GM21526 (cell line): Measurements from ENCODE around the gene RIN1.

Source experiments
- ATAC-seq: cut with Tn5 transposase; IDR thresholded peaks from one replicate; pipeline ENCODE4 v1.9.1; 2021; ENCODE audit warnings: moderate library complexity; ENCODE audit not compliant: unreplicated experiment, low FRiP score

The RIN1 gene

DNA sequence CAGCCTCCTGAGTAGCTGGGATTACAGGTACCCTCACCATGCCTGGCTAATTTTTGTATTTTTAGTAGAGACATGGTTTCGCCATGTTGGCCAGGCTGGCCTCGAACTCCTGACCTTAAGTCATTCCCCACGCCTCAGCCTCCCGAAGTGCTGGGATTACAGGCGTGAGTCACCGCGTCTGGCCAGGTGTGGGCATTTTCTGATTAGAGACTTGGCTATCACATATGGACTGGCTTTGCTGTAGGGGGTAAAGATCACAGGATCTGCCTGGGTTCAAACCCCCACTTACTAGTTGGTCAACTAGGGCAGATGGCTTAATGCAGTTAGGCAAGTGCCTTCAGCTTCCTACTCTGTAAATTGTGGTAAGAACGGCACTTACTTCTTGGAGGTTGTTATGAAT is 25.9 kb downstream of the RIN1 start:
- ATAC-seq, result no peak

DNA sequence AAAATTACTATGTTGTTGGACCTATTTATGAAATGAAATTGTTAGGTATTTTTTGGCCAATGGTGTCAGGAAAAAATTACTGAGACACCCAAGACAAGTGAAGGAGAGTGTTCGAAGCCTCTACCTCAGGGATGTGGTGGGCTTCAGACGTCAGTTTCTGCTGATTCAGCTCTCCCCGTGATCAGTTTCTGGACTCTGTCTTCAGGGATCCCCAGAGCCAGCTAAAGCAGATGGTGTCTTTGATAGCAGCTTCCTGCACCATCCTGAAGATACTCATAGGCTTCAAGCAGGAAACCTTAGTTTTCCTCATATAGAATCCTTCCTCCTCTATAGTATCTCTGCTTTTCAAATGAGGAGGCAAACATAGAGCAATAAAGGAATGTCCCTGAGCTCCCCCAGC is 26.8 kb downstream of the RIN1 start:
- ATAC-seq, result no peak

DNA sequence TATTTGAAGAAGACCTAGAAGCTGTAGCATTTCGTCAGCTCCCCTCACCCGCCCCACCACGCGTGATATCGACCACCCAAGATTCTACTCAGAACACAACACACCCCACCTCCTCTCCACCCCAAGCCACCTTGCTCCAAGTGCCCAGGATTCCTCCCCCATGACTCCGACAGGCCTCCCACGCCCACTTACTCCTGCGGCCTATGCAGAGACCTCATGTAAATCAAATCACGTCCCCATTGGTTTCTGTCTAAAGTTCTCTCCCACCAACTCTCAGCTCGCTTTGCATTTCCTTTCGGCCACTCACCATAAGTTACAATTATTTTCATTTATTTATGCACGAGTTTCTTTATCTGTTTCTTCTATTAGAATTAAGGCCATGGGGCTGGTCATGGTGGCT is 33.6 kb downstream of the RIN1 start:
- no peak for ATAC-seq

DNA sequence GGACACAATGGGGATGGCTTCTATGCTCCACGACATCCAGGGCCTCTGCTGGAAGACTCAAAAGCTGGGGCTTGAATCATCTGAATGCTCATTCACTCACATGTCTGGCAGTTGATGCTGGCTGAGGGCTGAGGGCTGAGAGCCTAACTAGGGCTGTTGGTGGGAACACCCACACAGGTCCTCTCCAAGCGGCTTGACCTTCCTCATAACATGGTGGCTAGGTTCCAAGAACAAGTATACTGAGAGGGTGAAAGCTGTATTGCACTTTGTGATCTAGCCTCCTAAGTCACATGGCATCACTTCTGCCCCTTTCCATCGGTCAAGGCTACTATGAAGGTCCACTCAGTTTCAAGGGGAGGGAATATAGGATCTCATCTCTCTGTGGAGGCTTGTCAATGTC is 37.0 kb downstream of the RIN1 start:
- no peak for ATAC-seq

DNA sequence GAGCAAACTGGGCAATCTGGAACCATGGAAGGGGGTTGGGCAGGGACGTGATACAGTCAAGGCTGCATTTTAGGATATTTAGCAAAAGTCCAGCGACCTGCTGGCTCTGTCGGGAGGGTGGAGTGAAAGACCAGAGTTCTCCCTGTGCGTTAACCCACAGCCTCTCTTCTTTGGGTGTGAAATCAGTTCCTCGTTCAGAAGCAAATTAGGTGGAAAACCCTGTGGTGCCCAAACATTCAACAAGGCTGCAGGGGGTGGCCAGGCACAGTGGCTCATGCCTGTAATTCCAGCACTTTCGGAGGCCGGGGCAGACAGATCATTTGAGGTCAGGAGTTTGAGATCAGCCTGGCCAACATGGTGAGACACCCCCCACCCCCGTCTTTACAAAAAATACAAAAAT is 38.6 kb downstream of the RIN1 start:
- ATAC-seq, result no peak

DNA sequence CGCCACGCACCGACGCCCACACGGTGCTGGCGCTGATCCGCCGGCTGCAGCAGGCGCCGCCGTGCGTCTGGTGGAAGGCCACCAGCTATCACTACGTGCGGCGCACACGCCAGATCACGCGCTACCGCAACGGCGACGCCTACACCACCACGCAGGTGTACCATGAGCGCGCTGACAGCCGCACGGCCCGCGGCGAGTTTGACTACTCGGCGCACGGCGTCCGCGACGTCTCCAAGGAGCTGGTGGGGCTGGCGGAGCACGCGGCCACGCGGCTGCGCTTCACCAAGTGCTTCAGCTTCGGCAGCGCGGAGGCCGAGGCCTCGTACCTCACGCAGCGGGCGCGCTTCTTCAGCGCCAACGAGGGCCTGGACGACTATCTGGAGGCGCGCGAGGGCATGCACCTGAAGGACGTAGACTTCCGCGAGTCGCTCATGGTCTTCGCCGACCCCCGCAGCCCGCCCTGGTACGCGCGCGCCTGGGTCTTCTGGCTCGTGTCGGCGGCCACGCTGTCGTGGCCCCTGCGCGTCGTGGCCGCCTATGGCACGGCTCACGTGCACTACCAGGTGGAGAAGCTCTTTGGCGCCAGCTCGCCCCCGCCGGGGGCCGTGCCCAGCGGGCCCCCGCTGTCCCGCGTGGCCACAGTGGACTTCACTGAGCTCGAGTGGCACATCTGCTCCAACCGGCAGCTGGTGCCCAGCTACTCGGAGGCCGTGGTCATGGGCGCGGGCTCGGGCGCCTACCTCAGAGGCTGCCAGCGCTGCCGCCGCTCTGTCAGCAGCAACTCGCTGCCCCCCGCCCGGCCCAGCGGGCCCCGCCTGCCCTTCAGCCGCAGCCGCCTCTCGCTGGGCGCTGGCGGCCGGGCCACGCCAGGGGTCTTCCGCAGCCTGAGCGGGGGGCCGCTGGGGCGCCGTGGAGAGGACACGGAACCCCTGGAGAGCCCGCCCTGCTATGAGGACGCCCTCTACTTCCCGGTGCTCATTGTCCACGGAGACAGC is 41.3 kb downstream of the RIN1 start:
- ATAC-seq, result no peak

DNA sequence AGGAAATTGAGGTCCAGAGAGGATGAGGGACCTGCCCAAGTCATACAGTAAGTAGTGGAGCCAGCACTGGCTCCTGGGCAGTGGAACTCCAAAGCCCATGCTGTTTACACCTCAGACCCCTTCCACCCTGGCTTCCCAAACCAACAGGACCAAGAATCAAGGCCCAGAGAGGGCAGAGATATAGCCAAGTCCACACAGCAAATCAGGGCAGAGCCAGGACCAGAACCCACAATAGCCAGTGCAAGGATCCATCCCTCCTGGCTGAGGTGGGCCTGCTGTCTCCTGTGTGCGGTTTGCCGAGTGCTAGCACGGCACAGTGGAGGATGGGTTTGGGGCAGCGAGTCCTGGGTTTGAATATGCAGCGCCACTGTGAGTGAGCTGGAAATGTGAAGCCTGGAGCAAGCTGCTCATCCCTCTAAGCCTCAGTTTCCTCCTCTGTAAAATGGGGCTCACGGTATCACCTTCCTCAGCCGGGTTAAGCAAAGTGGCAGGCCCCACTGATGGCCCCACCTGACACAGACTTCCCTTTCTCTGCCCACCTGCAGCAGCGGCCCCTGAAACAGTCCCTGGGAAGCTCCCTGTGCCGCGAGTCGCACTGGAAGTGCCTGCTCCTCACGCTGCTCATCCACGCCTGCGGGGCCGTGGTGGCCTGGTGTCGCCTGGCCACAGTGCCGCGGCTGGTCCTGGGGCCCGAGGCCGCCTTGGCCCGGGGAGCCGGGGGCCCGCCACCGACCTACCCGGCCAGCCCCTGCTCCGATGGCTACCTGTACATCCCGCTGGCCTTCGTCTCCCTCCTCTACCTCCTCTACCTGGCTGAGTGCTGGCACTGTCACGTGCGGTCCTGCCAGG is 42.2 kb downstream of the RIN1 start:
- ATAC-seq, result no peak

DNA sequence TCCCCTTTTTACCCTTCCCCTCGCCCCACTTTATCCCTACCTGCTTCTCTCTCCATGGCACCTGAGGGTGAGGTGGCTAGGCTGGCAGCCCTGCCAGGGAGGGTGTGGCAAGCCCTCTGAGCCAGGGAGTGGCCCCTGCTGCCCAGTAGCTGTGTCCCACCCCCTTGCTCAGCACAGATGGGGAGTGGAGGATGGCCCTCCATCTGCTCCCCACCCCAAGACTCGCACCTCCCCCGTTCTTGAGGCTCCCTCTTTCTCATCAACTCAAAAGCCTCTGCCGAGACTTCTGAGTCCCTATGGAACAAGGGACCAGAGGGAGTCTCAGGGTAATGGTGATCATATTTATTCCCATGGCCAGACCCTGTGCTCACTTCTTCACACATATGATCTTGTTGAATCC is 42.9 kb downstream of the RIN1 start:
- no peak for ATAC-seq

DNA sequence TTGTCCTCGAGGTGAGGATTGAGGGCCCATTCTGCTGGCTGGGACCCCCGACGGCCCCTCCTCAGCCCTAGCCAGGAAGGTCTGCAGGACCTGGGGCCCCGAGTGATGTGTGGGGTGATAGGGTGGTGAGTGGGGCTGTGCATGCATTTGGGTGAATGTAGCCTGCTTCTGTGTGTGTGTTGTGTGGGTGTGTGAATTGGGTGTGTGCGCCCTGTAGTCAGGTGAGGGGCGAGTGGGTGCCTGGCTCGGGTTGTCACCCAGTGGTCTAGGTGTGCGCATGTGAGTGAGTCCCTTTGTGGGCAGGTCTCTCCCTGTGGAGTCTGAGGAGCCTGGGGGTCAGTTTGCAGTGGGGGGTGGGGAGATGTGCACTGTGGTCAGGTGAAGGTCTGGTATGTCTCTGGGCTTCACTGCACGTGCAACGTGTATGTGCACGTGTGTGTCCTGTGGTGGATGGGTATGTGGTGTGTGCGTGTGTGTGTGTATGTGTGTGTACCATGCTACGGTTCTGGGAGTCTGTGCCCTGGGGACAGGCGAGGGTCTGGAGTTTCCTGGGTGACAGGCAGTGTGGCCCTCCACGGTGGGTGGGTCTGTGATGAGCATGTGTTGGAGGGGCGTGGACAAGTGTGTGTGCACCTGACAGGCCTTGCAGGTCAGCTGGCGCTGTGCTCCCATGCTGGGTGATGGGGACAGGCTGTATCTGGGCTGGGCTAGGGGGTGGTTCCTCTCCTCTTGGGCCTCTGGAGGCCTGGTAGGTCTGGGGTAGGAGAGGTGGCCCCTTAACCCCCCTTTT is 43.5 kb downstream of the RIN1 start:
- no peak for ATAC-seq

DNA sequence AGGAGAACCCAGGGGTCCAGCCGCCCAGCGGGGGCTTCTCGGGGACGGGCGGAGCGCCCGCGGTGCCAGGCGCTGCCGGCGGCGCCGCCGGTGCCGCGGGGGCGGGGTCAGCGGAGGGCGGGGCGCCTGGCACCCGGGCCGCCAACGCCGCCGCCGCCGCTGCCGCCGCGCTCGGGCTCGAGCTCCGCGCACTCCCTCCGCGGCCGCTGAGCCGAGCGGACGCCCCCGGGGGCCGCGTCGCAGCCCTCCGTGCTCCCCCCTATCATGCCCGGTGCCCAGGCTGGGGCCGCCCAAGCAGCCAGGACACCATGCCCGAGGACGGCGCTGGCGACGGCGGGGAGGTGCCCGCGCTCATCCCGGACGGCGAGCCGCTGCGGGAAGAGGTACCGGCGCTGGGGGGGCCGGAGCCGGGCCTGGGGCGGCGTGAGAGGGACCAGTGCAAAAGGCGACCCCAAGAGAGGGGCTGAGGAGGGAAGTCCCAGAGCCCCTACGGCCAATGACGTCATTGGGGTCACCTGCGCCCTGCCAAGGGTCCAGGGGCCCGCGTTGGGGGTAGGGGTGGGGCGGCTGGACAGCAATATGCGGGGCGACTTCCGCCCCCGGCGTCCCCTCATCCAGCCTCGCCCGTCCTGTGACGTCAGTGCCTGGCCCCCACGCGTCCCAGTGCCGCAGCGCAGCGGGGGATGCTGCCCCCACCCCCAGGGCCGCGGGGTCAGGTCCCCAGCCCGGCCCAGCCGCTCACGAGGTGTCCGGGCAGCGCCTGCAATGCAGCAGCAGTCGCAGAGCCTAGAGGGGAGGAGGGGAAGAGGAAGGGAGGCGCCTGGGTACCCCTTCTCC is 44.3 kb downstream of the RIN1 start, which contains the start of gene TMEM151A:
Gene TMEM151A (plus strand): TSS at position 189 of the 837 bp plus-strand sequence. CDS start 120 bp downstream, at position 309.
- no peak for ATAC-seq

DNA sequence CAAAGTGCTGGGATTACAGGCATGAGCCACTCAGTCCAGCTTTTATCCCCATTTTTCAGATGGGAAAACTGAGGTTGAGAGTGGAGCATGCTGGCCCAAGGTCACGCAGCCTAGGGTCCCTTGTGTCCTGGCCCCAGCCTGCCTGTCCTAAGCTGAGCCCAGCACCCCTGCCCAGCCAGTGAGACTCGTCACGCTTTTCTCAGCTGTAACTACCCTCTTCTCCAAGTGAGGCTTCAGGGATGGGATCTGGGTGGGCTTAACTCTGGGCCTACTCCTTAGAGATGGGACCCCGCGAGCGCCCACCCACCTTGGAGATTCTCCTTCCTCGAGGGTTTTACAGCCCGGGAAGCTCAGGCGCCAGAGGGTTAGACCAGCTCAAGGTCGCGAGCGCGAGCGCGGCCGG is 44.9 kb downstream of the RIN1 start:
- ATAC-seq, result no peak

DNA sequence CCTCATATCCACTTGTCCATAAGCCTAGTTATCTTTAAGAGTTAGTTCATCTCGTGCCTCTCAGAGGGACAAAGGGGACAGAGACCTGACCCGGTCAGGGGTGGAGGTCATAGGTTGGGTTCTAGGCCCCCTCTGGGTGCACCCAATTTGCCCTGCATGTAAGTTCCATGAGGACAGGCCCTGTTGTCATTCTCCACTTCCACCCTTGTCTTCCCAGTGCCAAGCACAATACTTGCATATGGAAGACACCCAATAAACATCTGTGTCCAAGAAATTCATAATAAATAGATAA is 46.0 kb downstream of the RIN1 start:
- no peak for ATAC-seq

DNA sequence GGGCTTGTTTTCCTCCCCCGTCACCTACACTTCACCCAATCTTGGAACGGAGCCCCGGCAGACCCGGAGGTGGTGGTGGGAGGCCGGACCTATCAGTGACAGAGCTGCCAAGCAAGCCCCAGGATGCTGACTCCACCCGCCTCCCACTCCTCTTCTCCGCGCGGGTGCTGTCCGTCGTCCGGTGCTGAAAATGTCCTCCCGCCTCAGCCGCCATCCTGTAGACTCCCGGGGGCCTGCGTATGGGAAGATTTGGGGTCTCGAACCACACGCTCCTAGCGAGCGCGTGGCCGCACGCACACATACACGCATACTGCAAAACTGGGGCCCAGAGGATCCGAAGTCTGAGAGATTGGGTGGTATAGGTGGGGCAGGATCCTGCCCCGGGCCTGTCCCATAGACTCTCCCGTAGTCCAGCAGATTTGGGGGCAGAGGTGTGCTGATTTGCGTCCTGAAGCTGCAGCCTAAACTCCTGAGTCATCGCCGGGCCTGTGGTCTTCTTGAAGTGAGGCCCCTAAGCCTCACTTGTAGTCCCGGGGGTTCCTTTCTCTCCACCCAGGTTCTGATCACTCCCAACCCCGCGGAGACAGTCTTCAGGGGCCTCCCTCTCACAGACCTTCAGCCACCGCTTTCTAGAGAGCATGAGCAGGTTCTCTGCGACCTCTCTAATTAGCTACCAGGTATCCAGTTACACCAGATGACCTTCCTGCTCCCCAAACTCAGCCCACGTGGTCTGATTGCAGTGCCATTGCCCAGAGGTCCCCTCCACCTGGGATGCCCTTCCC is 46.5 kb downstream of the RIN1 start:
- ATAC-seq, result peak; percentile 23

DNA sequence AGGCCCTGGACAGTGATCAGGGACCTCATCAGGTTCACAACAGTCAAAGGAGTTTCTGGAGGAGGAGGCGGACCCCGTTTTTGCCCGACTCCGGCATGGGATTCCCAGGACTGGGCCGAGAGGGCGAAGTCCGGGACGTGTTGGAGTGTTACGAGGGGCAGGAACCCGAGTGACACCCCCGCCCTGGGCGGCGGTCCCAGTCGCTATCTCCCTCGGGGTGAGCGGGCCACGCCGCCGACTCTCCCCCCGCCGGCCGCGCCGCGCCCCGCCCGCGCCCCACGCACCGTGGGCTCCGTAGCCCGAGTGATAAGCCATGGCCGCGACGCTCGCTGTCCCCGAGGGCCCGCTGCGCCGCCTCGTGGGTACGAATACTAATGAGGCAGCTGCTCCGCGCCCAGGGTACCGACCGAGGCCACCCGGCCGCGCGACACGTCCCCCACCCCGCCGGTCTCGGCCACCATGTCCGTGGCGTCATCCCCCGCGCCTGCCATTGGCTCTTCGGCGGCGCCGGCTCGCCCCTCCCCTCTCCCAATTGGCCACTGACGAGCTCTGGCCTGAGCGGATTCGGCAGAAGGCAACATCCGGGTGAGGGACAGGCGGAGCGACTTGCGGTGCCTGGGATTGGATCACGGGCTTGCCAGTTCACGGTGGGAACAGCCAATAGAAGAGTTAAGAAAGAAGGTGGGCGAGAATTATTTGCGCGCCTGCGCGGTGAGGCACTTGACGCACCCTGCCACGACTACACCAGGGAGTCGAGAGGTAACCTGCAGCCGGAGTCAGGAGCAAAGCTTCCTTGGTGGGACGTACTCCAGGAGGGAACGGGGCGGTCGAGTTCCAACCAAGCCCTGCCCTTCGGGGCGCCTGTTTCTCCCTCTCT is 47.3 kb downstream of the RIN1 start, which contains the start of gene YIF1A:
Gene YIF1A (minus strand): TSS at position 473 of the 877 bp plus-strand sequence. CDS start 158 bp downstream, at position 315.
- peak; percentile 74 for ATAC-seq

DNA sequence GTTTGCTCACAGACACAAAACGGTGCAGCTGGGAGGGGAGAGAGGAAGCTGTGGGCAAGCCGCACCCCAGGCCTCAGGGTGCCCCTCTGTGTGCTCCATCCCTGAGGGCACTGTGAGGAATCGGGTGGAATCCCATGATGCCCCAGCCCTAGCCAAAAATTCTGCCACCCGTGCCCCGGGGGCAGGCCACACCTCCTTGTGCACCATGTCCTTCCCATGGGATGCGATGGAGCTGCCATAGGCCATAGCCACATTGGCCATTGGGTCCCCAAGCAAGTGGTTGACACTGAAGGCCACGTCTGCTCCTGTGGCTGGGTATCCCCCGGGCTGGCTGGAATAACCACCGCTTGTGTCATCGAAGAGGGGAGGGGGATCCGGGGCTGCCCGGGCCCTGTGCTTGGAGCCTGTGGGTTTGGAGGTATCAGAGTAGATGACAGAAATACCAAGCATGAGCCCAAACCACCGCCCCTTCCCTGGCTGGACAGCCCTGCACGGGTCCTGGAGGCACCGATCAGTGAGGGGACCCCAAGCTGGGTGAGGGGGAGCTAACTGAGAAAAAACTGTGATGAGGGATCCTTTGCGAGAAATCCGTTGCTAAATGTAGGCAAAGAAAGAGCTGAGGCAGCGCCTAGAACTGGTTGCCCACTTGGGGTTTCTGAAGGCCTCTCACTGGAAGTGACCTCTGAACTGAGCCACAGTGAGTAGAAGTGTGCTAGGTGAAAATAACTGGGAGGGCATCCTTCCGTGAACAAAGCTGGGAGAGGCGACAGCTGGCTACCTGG is 48.2 kb downstream of the RIN1 start:
- ATAC-seq, result no peak

DNA sequence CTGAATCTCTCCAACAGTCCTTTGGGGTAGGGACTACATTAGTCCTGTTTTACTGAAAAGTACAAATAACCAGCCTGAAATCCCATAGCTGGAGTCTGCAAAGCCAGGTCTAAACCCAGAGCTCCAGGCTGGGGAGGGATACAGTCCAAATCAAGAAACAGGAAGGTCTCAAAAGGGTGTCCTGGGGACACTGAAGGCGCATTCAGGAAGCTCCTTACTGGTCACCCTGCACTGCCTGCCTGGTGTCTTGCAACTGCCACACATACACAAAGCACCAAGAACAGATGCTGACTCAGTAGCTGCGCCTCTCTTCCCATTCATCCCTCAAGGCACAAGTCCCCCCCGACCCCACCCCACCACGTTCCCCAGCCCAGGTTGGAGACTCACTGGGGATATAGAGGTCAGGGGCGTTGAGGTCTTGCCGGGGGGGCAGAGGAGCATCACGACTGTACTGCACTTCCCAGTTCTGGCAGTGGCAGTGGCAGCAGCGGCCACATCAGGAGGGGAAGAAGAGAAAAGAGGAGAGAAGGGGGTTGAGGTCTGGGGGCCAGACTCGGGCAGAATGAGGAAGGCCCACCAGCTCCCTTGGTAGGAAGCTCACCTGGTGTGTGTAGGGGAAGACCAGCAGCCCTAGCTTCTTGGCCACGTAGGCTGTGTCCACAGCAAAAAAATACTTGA is 48.9 kb downstream of the RIN1 start:
- ATAC-seq, result no peak

DNA sequence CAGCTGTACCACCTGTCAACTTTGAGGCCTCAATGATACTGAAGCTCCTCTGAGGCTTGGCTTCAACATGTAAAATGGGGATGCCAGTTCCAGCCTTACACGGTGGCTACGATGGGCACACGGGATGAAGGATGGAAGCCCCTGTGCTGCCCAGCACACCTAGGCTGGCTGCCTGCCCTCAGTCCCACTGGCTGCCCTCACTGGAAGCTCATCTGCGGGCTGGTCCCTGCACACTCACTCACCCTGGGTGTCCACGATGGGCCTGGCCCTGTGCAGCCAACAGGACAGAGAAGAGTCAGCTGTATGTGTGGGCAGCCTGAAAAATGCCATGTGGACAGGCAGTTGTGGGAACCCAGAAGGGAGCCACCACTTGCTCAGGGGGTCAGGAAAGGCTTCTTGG is 49.5 kb downstream of the RIN1 start:
- no peak for ATAC-seq
